Right ventricle myocardium superior (tissue), 1 donor: ENCODE results near the gene CHCHD6. TPM values are rescaled to one million over a fixed set of nuclear protein-coding genes. Genes with fewer than 3 reads are reported as not detected.

Experiments
- ATAC-seq: fragments of 200-7000 bp; cut with Tn5 transposase; one replicate; pipeline ENCODE4 v1.9.1; 2020; ENCODE audit warnings: mild to moderate bottlenecking; ENCODE audit not compliant: poor library complexity
- DNase-seq: peaks from one replicate; pipeline ENCODE4 v3.0.0-alpha.2; 2020
- intact Hi-C: fragments of 100-400 bp; cut with DNase I; formaldehyde crosslinking; loops from one replicate; pipeline ENCODE4 v1.11.2; 2022
- total RNA-seq: library from RNA; stranded (reverse); fragmentation: NEBNext Ultra II Directional; extraction: Animal tissue kit (Norgen Biotek cat#: 25700); gene quantifications from one replicate; pipeline ENCODE4 v1.2.1, GENCODE V29; 2021
- donor health status: DM: no; HTN: yes; CAD: no; lungs with severe emphysema.

Gene CHCHD6
- total RNA-seq, 1 donor from 2014 or later = 8.3 TPM

GRCh38 chr3:126996905-126997304 lies 292.9 kb downstream of the CHCHD6 start:
- DNase-seq = no peak
- intact Hi-C loops = loop anchor here (10.0 kb wide), 1 partner anchor 178 kb away; no protein-coding TSS in a partner anchor
- no peak for ATAC-seq

DNA sequence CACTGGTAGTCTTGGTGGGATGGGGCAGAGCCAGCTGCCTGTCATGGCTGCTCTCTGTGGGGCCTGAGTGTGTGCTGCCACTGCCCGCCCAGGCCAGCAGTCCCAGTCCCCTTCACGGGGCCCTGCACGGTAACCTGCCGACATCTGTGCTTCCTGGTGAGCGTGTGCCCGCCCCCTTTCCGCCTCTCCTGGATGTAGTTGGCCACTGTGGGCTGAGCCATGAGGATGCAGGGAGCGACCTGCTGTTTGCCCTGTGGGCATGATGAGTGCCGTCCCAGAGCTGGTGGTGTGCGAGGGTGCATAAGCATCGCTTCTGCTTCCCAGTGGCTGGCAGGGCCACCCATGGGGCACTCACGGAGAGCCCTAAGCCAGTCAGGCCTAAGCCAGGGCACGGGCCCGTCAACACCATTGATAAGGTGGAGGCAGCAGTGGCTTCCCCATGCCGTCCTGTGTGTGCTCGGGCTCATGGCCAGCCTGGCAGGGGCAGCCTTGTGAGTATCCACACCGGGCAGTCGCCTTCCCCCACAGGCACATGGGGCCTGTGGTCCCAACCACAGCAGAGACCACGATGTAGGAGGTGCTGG lies 293.5 kb downstream of the CHCHD6 start:
- ATAC-seq (peak; percentile 55), DNase-seq (peak; percentile 77)
- intact Hi-C loops = loop anchor here (10.0 kb wide), 1 partner anchor 177 kb away; no protein-coding TSS in a partner anchor

- DNase-seq = no peak
- intact Hi-C loops = loop anchor here (10.0 kb wide), 1 partner anchor 176 kb away; no protein-coding TSS in a partner anchor
- ATAC-seq = no peak
These were observed 294.3 kb downstream of the CHCHD6 start for GRCh38 chr3:126998320-126998719.

DNA sequence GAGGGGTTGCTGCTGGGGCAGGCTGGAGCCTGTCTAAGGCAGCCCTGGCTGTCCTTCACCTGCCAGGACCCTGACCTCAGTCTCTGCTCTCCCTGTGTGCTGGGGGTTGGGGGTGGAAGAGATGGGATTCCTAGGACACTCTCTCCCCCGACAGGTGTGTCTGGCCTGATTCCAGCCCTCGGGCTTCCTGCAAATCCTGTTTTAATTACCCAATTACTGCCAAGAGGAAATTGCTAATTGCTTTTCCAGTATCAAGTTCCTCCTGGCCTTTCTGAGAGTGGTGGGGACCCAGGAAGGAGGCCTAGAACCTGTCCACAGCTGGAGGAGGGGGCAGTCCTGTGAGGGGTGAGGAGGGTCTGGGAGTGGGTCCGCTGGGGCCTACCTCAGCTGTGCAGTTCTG lies 294.7 kb downstream of the CHCHD6 start:
- DNase-seq (no peak), ATAC-seq (no peak)
- intact Hi-C loops = loop anchor here (10.0 kb wide), 1 partner anchor 176 kb away; no protein-coding TSS in a partner anchor

DNA sequence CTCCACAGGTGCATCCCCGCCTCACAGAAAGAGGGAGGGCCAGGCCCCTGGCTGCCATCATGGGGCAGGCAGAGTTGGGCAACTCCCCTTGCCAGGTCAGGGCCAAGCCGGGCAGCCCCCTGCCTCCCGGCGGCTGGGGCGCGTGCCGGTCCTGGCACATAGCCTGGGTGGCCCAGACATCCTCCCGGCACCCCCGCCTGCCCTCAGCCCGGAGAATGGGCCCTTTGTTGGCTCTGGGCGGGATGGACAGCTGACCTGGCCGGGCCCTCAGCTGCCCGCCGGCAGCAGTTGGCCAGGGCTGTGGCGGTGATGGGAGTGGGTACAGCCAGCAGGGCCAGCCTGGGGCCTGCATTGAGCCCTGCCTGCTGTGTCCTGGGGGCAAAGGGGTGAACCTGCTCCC lies 295.3 kb downstream of the CHCHD6 start:
- DNase-seq = no peak
- ATAC-seq = no peak
- intact Hi-C loops = loop anchor here (10.0 kb wide), 1 partner anchor 175 kb away; no protein-coding TSS in a partner anchor

DNA sequence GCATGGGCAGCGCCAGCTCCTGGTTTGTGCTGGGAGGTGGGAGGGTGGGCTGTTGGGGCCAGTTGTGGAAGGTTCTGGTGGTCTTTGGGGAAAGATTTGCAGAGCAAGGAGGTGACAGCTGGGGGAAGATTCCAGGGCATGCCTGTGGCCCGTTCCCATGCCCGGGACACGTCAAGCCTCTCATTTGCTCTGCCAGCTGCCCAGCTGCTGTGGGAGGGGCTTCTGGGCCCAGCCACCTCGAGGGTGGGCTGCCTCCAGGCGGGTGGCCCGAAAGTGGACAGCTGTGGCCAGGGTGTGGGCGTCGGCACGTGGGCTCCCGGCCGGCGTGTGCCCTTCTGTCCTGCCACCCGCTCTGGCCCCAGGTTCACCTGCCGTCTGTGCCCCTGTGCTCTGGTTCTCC lies 296.1 kb downstream of the CHCHD6 start:
- intact Hi-C loops = no loop called here
- DNase-seq (no peak), ATAC-seq (no peak)

- DNase-seq (no peak), ATAC-seq (no peak)
- intact Hi-C loops = no loop called here
These were observed 296.7 kb downstream of the CHCHD6 start for GRCh38 chr3:127000761-127001160.

GRCh38 chr3:127001486-127002194 lies 297.6 kb downstream of the CHCHD6 start:
- ATAC-seq (no peak), DNase-seq (no peak)
- intact Hi-C loops = no loop called here

DNA sequence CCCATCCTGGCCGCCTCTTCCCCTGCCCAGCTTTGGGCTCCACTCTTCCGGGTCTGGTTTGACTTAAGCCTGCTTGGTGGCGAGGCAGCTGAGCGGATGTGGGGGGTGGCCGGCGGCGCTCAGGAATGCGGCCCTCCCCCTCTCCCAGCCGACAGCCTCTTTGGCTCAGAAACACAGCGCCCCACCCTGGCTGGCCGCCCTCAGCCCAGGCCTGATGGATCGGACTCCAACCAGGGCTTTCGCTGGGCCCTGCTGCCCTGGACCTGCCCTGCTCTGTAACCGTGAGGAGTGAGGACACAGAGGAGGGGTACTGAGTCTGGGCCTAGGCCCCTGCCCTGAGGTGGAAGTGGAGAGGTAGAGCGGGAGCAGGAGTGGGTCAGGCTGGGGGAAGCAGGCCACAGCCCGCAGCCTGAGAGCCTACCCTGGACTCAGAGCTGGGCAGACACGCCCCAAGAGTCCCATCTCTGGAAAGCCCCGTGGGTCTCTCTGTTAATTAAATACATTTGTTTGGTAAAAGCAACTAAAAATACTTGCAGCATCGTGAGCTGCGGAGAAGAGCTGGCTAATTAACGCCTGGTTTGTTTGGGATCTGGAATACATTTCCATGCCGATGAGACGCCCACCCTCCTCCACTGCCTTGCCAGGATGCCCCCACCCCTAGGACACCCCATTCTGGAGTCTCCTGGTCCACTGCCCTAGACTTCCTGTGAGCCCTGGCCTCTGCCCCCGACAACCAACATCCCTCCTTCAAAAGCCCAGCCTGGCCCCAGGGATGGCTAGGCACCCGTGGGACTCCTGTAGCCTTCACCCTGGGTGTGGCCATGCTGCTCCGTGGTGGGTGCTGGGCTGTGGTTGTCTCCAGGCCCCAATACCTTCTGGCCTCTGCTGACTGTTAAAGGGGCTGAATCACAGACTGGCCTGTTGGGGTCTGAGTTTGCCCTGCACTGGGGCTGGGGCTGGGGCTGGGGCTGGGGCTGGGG lies 298.4 kb downstream of the CHCHD6 start:
- DNase-seq (peak; percentile 92), ATAC-seq (peak; percentile 79)
- intact Hi-C loops = no loop called here

GRCh38 chr3:127003175-127003555 lies 299.1 kb downstream of the CHCHD6 start:
- no peak for DNase-seq
- ATAC-seq = no peak
- intact Hi-C loops = no loop called here

GRCh38 chr3:127003601-127004280 lies 299.7 kb downstream of the CHCHD6 start:
- ATAC-seq (no peak), DNase-seq (no peak)
- intact Hi-C loops = no loop called here

DNA sequence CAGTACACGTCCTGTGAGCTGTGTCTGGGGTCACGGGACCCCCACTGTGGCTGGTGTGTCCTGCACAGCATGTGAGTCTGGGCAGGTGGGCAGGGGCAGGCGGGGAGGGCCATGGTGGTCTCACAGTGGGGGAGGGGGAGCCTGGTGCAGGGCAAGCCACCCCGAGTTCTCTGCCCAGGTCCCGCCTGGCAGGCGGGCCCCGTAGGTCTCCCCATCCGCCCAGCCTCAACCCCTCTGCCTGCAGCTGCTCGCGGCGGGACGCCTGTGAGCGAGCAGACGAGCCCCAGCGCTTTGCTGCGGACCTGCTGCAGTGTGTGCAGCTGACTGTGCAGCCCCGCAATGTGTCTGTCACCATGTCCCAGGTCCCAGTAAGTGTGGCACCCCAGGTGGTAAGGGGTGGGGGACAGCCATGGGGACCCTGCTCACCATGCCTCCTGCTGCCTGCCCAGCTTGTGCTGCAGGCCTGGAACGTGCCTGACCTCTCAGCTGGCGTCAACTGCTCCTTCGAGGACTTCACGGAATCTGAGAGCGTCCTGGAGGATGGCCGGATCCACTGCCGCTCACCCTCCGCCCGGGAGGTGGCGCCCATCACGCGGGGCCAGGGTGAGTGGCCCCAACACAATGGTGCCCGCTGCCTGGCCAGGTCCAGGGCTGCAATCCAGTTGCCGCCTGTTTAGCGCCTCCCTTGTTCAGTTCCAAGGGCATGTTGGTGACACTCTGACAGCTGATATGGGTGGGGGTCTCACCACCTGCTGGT lies 300.8 kb downstream of the CHCHD6 start:
- intact Hi-C loops = no loop called here
- no peak for DNase-seq
- ATAC-seq = no peak

DNA sequence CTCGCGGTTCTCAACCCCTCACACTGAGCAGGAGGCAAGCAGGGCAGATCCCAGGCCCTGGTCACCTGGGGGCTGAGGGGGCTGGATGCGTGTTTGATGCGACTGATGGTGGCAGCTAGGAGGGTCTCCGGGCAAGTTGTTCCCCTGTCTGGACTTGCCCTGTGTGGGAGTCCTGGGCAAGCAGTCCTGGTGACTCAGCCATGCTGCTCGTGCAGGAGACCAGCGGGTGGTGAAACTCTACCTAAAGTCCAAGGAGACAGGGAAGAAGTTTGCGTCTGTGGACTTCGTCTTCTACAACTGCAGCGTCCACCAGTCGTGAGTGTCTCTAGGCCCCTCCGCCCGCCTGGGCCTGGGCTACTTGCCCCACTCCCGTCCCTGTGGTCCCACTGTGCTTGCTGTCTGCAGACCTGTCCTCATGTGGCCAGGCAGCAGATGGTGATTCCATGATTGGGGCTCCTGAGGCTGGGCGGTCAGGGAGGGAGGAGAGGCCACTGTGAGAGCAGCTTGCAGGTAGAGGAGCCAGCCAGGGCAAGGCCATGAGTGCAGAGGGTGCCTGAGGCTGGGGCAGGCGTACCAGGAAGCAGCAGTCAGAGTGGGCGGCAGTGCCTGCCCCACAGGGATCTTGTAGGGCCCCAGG lies 301.9 kb downstream of the CHCHD6 start:
- ATAC-seq = no peak
- DNase-seq = no peak

DNA sequence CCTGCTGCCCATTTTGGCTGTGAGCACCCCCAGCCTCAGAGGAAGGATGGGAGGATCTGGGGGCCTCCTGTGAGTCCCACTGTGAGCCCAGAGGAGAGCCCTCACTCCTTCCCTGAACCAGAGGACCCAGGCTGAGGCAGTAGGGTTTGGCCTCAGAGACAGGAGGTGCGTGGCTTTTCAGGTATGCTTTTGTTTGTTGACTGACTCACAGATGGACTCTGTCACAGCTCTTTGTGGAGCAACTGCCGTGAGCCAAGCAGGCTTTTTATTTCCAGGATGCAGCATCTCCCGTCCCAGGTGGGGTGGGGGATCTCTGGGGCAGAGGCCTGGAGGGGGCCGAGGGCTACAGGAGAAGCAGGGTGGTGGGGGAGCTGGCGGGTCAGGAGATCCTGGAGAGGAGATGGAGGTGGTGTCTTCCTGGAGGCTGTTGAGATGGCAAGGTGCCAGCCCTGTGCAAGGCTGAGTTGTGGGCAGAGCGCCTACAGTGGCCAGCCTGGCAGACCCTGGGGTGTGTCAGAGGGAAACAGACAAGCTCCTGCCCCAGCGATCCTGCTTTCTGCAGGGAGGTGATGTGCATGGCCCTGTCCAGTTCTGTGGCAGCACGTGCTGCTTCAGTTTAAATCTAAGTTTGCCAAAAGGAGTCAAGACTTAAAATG lies 302.9 kb downstream of the CHCHD6 start:
- intact Hi-C loops = no loop called here
- DNase-seq (no peak), ATAC-seq (no peak)

More for the DNA sequence above, 301.9 kb downstream of the CHCHD6 start:
- intact Hi-C loops = no loop called here

- DNase-seq (no peak), ATAC-seq (no peak)
- intact Hi-C loops = no loop called here
These were observed 304.2 kb downstream of the CHCHD6 start for GRCh38 chr3:127008236-127008635.

- ATAC-seq = no peak
- no peak for DNase-seq
- intact Hi-C loops = no loop called here
These were observed 305.5 kb downstream of the CHCHD6 start for GRCh38 chr3:127009531-127009930.
